ENCODE results near the gene NUAK2. TPM values are rescaled to one million over a fixed set of nuclear protein-coding genes. Genes with fewer than 3 reads are reported as not detected.

NUAK2 gene
- total RNA-seq, 1 experiment from 2014 or later = 1.0 TPM

DNA sequence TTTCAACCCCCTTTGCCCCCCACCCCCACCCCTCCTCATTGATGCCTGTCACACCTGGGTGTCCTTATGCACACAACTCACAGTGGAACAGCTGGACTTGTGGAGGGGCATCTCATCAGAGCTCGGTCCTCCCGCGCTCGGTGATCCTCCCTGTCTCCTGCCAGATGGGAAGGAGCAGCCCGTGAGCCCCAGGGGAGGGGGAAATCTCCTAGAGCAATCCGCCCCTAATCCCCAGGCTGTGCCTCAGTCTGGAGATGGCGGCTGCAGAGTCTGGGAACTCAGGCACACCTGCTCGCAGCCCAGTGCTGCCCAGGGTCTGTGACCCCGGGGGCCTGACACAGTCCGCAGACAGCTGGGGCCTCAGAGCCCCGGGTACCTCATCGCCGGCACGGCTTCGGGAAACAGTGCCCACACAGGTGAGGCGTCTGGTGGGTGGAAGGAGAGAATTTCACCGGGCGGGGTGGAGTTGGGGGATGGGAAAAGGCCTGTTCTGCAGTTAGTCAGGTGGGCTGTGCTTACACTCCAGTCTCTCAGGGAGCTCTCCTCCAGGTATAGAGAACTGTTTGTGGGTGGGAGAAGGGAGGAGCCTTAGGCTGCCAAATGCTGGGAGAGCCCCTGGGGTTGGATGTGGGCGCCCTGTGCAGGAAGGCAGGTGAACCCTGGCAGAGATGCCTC is 64.5 kb downstream of the NUAK2 start:
- DNase-seq (ENCODE audit: low spot score) = no peak

DNA sequence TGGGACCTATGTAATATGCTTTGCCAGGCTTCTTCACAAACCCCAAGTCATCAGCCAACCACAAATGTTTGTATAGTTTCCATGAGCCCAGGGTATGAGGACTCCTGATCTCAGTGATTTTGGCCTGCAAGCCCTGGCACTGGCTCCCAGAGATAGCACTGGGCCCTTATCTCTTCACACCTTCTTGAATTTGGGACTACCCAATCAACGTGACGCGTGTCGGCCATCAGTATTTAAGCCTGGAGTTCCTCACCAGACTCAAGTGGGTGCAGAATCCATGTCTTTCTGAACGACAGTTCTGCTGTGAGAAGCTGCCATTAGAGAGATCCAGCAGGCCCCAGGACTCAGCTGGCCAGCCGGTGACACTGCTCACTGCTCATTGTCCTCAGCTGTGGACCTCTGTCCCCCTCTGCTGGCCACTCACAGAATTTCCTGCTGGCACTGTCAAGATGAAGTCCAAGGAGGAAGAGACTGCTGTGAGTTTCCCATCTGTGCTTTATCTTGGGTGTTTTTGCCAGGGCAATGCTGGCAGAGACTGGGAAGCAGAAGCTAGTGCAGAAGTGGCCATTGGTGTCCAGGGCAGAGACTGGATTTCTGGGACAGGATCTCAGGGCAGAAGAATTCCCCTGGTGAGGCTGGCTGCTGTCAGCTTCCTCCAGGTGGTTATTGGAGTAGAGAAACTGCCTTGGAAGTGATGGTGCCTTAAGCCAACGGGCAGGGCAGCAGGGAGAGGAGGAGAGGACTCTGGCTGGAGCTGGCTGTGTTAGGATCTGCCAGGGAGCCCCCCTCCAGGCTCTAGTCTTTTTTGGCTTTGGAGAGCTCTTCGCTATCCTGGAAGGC is 65.4 kb downstream of the NUAK2 start:
- DNase-seq (ENCODE audit: low spot score) = peak; percentile 80

Other genes with a start within 250 kb of the NUAK2 start
- gene TMEM81, start 237.3 kb downstream of the NUAK2 start, total RNA-seq (2014; rRNA removed; shearing (Covaris generic)) = 0.99 TPM in 1 of 2 replicates, not detected in the other
- gene RBBP5, start 199.8 kb downstream of the NUAK2 start, total RNA-seq (2014; rRNA removed; shearing (Covaris generic)) = 18.6 and 18.7 TPM in 2 replicates
- 5.1 and 5.8 TPM in 2 replicates for gene DSTYK, start 110.0 kb downstream of the NUAK2 start, total RNA-seq (2014; rRNA removed; shearing (Covaris generic))
- gene TMCC2, start 93.8 kb downstream of the NUAK2 start, total RNA-seq (2014; rRNA removed; shearing (Covaris generic)) = 0.74 and 2.1 TPM in 2 replicates
- gene KLHDC8A, start 35.2 kb upstream of the NUAK2 start, total RNA-seq (2014; rRNA removed; shearing (Covaris generic)) = not detected in 2 replicates
- gene LEMD1, start 100.3 kb upstream of the NUAK2 start, total RNA-seq (2014; rRNA removed; shearing (Covaris generic)) = 1.5 TPM in 2 replicates
- gene BLACAT1, start 134.3 kb upstream of the NUAK2 start, total RNA-seq (2014; rRNA removed; shearing (Covaris generic)) = 0.66 and 0.89 TPM in 2 replicates
- 0.72 and 4.4 TPM in 2 replicates for gene CDK18, start 182.9 kb upstream of the NUAK2 start, total RNA-seq (2014; rRNA removed; shearing (Covaris generic))